CD8-positive, alpha-beta memory T cell (primary cell): ENCODE results near the gene PAX7. TPM values are rescaled to one million over a fixed set of nuclear protein-coding genes. Genes with fewer than 3 reads are reported as not detected.

ENCODE experiments used
- CTCF ChIA-PET: fragments of 350-600 bp; sonication (Branson Sonifier 250); formaldehyde crosslinking; loops from one replicate; lab custom pipeline; 2021; ENCODE audit warnings: antibody characterized with exemption; lab: Charles Lee
- POLR2A ChIA-PET: fragments of 350-600 bp; sonication (Branson Sonifier 250); formaldehyde crosslinking; loops from one replicate; lab custom pipeline; 2021; ENCODE audit warnings: antibody characterized with exemption; lab: Charles Lee
- DNase-seq, 5 donors: peaks; one replicate each; pipeline versions ENCODE4 v3.0.0 to v3.0.0-alpha.2; 2020 to 2022; ENCODE audit warnings: mixed read lengths in 1 of 5
- H3K27ac ChIP-seq: one replicate; pipeline ENCODE4 v1.7.0; 2013; ENCODE audit warnings: low read depth, mild to moderate bottlenecking, low read length, moderate library complexity
- H3K27me3 ChIP-seq: 2 replicates; pipeline ENCODE4 v1.7.0; 2013; ENCODE audit warnings: low read length, mild to moderate bottlenecking; ENCODE audit not compliant: insufficient read depth, poor library complexity, severe bottlenecking
- H3K36me3 ChIP-seq: 2 replicates; pipeline ENCODE4 v1.7.0; 2013; ENCODE audit warnings: mild to moderate bottlenecking, low read length, moderate library complexity; ENCODE audit not compliant: insufficient read depth
- H3K4me1 ChIP-seq: 2 replicates; pipeline ENCODE4 v1.7.0; 2013; ENCODE audit warnings: mild to moderate bottlenecking, low read length, moderate library complexity; ENCODE audit not compliant: insufficient read depth
- H3K4me3 ChIP-seq: 2 replicates; pipeline ENCODE4 v1.7.0; 2013; ENCODE audit warnings: mild to moderate bottlenecking, low read length
- H3K9me3 ChIP-seq: 2 replicates; pipeline ENCODE4 v1.7.0; 2013; ENCODE audit warnings: mild to moderate bottlenecking, low read length
- H3K27ac Mint-ChIP-seq, 8 donors: one replicate each; pipeline ENCODE4 v1.8.0; 2020 to 2021; ENCODE audit warnings: mixed read lengths in 8 of 8, mild to moderate bottlenecking in 6 of 8, inconsistent platforms in 3 of 8, moderate library complexity in 3 of 8
- H3K27me3 Mint-ChIP-seq, 2 donors: one replicate each; pipeline ENCODE4 v1.8.0; 2020 to 2021; ENCODE audit warnings: mixed read lengths in 2 of 2, mild to moderate bottlenecking in 1 of 2, moderate library complexity in 1 of 2
- H3K36me3 Mint-ChIP-seq, 3 donors: one replicate each; pipeline ENCODE4 v1.8.0; 2020 to 2021; ENCODE audit warnings: mixed read lengths in 3 of 3, inconsistent platforms in 1 of 3, mild to moderate bottlenecking in 1 of 3
- H3K4me1 Mint-ChIP-seq, 3 donors: one replicate each; pipeline ENCODE4 v1.8.0; 2020 to 2021; ENCODE audit warnings: mixed read lengths in 3 of 3, inconsistent platforms in 1 of 3, mild to moderate bottlenecking in 1 of 3
- H3K4me3 Mint-ChIP-seq, 7 donors: one replicate each; pipeline ENCODE4 v1.8.0; 2020 to 2021; ENCODE audit warnings: mixed read lengths in 7 of 7, mild to moderate bottlenecking in 6 of 7, moderate library complexity in 4 of 7, inconsistent platforms in 2 of 7
- H3K9me3 Mint-ChIP-seq, 5 donors: one replicate each; pipeline ENCODE4 v1.8.0; 2020 to 2022; ENCODE audit warnings: mixed read lengths in 5 of 5, mild to moderate bottlenecking in 3 of 5, moderate library complexity in 2 of 5, inconsistent platforms in 1 of 5
- polyA plus RNA-seq: library from polyadenylated mRNA; unstranded; fragments of 300-500 nt; fragmentation: Illumina TruSeq; gene quantifications from one replicate; pipeline ENCODE4 v1.2.3, GENCODE V29; 2021
- total RNA-seq, 2 experiments: library from RNA; stranded (reverse); gene quantifications; one replicate each; pipeline ENCODE4 v1.2.3, GENCODE V29; 2021

Gene PAX7
- total and polyA plus RNA-seq, 3 experiments from 2014 or later, result not detected

DNA sequence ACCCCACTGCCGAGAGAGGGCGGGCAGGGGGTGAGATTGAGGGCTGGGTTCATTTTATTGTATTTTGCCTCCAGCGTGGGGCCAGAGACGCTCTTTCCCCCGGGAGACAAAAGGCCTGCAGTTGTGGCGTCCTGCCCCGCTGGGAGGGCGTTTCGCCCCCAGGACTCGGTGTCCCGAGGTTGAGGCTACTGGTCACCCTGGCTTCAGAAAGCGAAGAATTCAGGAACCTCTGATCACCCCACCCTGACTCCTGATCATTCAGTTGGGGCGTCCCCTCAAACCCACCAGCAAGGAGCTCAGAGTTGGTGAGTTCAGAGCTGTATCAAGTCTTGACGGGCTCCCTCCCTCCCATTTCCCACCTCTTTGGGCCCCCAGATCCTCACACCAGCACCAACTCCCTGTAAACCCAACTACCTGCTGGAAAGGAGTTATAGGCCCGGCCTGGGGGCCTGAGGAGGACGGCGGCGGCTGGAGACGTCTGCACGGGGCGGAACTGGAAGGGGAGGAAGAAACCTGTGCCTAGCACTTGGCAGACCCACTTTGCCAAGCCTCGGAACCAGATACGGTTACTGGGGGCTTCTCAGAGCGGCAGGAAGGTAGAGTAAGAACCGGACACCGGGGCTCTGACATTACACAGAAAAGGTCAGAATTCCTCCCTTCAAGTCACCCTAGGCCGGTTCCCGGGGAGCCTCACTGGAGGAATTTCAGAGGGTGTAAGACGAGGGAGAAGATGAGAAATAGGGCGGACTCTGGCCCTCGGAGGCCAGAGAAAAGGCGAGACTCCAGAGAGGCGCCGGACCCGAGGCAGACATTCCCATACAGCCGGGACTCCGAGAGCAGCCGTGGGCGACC is 761 bp upstream of the PAX7 start:
- no peak overlapping the region for H3K27ac Mint-ChIP-seq
- ChIA-PET POLR2A (no interaction called here), CTCF (no interaction called here)
- Histone ChIP-seq H3K4me3 (no peak overlapping the region), H3K9me3 (no peaks in the 10 kb centered on the region), H3K27ac (no peak overlapping the region), H3K27me3 (peaks cover 47% of the 10 kb centered on the region), H3K36me3 (no peaks in the 10 kb centered on the region), H3K4me1 (no peaks in the 10 kb centered on the region)
- DNase-seq, result no peak
- H3K4me3 Mint-ChIP-seq, result no peak overlapping the region
- peaks cover 0 to 8% (median 3%) of the 10 kb centered on the region in 3 donors for H3K4me1 Mint-ChIP-seq
- no peaks in the 10 kb centered on the region for H3K36me3 Mint-ChIP-seq
- no peaks in the 10 kb centered on the region for H3K9me3 Mint-ChIP-seq
- peaks cover 68 to 82% of the 10 kb centered on the region in 2 donors for H3K27me3 Mint-ChIP-seq

DNA sequence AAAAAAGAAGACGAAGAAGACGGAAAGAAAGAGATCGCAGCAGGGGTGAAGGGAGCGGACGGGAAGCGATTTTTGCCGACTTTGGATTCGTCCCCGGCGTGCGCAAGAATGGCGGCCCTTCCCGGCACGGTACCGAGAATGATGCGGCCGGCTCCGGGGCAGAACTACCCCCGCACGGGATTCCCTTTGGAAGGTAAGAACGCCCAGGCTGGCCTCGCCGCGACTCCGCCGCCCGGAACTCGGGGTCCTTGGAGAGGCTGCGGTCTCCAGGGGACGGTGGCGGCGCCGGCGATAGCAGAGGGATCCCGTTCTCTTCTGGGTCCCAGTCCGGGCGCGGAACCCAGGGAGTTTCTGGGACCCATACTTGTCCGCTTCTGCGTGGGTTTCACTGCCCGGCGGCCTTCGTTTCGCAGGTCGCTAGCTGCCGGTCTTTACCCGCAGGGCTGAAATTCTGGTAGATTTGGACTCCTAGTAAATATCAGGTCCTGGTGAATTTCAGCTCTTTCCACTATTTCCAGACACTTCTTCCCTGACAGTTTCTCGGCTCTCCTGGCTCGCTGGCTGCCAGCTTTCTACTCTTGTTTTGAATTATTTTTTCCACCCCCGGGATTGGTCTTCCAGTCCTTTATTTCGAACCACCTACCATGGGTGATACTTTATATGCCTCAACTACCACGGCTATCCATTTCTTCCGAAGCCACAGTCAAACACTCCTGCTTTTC is 1.0 kb downstream of the PAX7 start:
- Histone ChIP-seq H3K36me3 (no peaks in the 10 kb centered on the region), H3K4me3 (no peak overlapping the region), H3K9me3 (no peaks in the 10 kb centered on the region), H3K27ac (no peak overlapping the region), H3K4me1 (no peaks in the 10 kb centered on the region), H3K27me3 (peaks cover 58% of the 10 kb centered on the region)
- no peak for DNase-seq
- Mint-ChIP-seq H3K27me3 (peaks cover 64 to 83% of the 10 kb centered on the region in 2 donors), H3K4me1 (peaks cover 3 to 9% (median 8%) of the 10 kb centered on the region in 3 donors), H3K36me3 (no peaks in the 10 kb centered on the region), H3K9me3 (peaks cover 0 to 2% (median 0%) of the 10 kb centered on the region in 5 donors), H3K4me3 (peak overlapping the region in 1 of 7 donors; percentile 68), H3K27ac (no peak overlapping the region)
- POLR2A ChIA-PET, result no interaction called here
- CTCF ChIA-PET, result no interaction called here

DNA sequence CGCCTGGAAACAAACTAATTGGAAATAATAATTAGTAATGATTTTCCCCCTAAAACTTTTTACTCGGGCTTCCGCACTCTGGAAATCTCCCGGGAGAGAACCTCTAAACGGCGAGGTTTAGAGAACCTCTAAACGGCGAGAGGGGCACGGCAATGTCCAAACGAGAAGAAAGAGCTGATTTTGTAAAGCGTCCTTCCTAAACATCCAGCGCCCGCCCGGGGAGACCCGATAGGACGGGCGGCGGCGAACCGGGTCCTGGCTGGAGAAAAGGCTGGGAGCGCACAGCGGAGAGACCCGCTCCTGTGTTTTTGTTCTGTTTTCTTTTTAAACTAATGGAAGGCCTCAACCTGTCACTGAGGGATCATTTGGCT is 1.6 kb downstream of the PAX7 start:
- no peak overlapping the region for H3K27ac Mint-ChIP-seq
- Histone ChIP-seq H3K4me1 (no peaks in the 10 kb centered on the region), H3K36me3 (no peaks in the 10 kb centered on the region), H3K27ac (no peak overlapping the region), H3K9me3 (no peaks in the 10 kb centered on the region), H3K4me3 (no peak overlapping the region), H3K27me3 (peaks cover 61% of the 10 kb centered on the region)
- H3K27me3 Mint-ChIP-seq, result peaks cover 67 to 85% of the 10 kb centered on the region in 2 donors
- H3K4me1 Mint-ChIP-seq, result peaks cover 3 to 9% (median 8%) of the 10 kb centered on the region in 3 donors
- POLR2A ChIA-PET, result no interaction called here
- peaks cover 0 to 2% (median 0%) of the 10 kb centered on the region in 5 donors for H3K9me3 Mint-ChIP-seq
- H3K4me3 Mint-ChIP-seq, result no peak overlapping the region
- no peaks in the 10 kb centered on the region for H3K36me3 Mint-ChIP-seq
- no peak for DNase-seq
- CTCF ChIA-PET, result no interaction called here

DNA sequence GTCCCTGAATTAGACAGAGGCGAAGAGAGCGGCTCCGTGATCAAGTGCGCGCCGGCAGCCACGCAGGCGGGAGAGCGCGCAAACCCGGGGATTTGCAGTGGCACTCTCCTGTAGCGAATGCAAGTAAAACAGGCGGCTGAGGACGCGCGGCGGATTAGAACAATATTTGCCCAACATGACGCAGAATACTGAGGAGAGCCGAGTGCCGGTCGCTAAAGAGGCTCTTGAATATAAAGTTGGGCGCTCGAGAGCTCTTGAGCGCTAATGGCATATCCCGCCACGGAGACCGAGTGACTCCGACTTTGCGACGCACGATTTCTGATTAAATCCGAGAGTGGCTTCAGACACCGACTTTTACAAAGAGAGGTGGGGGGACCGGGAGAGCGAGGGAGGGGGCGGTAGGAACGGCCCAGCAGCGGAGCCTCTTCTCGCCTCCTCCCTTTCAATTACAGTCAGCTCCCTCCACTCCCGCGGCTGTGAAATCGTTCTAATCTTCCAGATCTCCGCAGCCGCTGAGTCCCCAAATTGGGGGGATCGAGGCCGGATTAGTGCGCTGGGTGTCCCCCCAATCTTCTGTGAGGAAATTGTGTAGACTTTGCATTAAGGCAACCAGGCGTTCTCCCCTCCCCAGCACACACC is 2.3 kb downstream of the PAX7 start:
- no peak overlapping the region for H3K4me3 Mint-ChIP-seq
- CTCF ChIA-PET, result no interaction called here
- H3K27me3 Mint-ChIP-seq, result peaks cover 68 to 85% of the 10 kb centered on the region in 2 donors
- H3K9me3 Mint-ChIP-seq, result peaks cover 0 to 2% (median 0%) of the 10 kb centered on the region in 5 donors
- H3K36me3 Mint-ChIP-seq, result no peaks in the 10 kb centered on the region
- H3K27me3 ChIP-seq, result peaks cover 68% of the 10 kb centered on the region
- H3K27ac Mint-ChIP-seq, result no peak overlapping the region
- H3K27ac ChIP-seq, result no peak overlapping the region
- peaks cover 3 to 9% (median 8%) of the 10 kb centered on the region in 3 donors for H3K4me1 Mint-ChIP-seq
- no peaks in the 10 kb centered on the region for H3K4me1 ChIP-seq
- H3K36me3 ChIP-seq, result no peaks in the 10 kb centered on the region
- no peaks in the 10 kb centered on the region for H3K9me3 ChIP-seq
- DNase-seq, result no peak
- H3K4me3 ChIP-seq, result no peak overlapping the region
- POLR2A ChIA-PET, result no interaction called here

DNA sequence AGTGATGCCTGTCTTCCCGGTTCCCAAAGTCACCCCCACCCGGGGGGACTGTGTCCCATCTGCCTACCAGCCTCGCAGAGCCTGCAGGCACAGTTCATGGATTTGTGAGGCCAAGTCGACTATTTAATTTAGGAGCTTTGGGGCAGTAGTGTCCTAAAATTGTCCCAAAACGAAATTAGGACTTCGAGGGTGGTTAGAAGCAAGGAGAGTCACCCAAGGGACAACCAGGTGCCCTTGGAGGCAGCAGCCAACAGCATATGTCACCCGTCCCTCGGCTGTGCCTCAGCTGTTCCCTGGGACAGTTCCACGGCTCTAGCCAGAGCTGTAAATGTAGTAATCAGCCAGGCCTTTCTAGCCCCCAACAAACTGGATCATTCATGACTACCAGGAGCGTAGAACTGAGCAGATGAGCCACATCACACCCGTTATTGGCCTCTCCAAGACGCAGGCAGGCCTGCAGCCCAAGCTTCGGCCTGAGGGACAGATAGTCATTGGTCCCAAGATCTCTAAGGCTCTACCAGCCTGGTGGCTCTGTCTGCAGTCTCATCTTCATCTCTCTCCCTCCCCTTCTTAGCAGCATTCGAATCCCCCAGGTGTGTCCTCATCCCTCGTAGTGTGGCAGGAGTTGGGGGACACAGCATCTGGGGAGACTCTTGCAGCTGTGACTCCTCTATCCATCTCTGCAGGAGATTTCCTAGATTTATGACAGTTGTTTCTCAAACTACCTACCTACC is 2.9 kb downstream of the PAX7 start:
- Mint-ChIP-seq H3K4me3 (no peak overlapping the region), H3K4me1 (peaks cover 3 to 9% (median 8%) of the 10 kb centered on the region in 3 donors), H3K27me3 (peaks cover 70 to 85% of the 10 kb centered on the region in 2 donors), H3K36me3 (no peaks in the 10 kb centered on the region), H3K27ac (peak overlapping the region in 2 of 8 donors; percentile 43 to 52), H3K9me3 (peaks cover 0 to 2% (median 0%) of the 10 kb centered on the region in 5 donors)
- ChIA-PET POLR2A (no interaction called here), CTCF (no interaction called here)
- Histone ChIP-seq H3K27me3 (peaks cover 75% of the 10 kb centered on the region), H3K36me3 (no peaks in the 10 kb centered on the region), H3K9me3 (no peaks in the 10 kb centered on the region), H3K4me1 (no peaks in the 10 kb centered on the region), H3K4me3 (no peak overlapping the region), H3K27ac (no peak overlapping the region)
- DNase-seq, result no peak

DNA sequence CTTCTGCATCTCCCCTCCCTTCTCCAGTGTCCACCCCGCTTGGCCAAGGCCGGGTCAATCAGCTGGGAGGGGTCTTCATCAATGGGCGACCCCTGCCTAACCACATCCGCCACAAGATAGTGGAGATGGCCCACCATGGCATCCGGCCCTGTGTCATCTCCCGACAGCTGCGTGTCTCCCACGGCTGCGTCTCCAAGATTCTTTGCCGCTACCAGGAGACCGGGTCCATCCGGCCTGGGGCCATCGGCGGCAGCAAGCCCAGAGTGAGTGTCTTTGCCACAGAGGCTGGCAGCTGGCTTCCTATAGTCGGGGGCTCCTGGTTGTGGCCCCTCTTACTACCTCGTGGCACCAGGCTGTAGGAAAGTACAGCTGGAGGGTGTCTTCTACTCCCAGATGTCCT is 3.6 kb downstream of the PAX7 start:
- Histone ChIP-seq H3K4me3 (no peak overlapping the region), H3K36me3 (no peaks in the 10 kb centered on the region), H3K27ac (no peak overlapping the region), H3K27me3 (peaks cover 80% of the 10 kb centered on the region), H3K4me1 (no peaks in the 10 kb centered on the region), H3K9me3 (no peaks in the 10 kb centered on the region)
- Mint-ChIP-seq H3K27me3 (peaks cover 70 to 85% of the 10 kb centered on the region in 2 donors), H3K4me3 (peak overlapping the region in 1 of 7 donors; percentile 22), H3K36me3 (no peaks in the 10 kb centered on the region), H3K9me3 (peaks cover 0 to 2% (median 0%) of the 10 kb centered on the region in 5 donors), H3K27ac (peak overlapping the region in 1 of 8 donors; percentile 52), H3K4me1 (peaks cover 3 to 9% (median 9%) of the 10 kb centered on the region in 3 donors)
- no peak for DNase-seq
- ChIA-PET CTCF (no interaction called here), POLR2A (no interaction called here)

DNA sequence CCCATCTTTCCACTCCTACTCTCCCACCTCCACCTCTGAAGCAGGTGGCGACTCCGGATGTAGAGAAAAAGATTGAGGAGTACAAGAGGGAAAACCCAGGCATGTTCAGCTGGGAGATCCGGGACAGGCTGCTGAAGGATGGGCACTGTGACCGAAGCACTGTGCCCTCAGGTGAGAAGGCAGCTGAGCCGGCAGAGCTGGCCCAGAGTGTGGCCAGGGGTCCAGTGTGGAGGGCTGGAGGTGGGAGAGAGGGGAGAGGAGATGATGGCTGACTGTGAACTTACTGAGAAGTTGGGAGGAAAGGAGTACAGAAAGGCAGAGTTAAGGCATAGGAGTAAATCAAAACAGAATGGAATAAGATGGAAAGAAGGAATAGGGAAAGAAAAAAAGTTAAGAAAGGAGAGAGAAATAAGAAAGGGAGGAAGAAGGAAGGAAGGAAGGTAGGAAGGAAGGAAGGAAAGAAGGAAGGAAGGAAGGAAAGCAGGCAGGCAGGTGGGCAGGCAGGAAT is 4.5 kb downstream of the PAX7 start:
- H3K27ac Mint-ChIP-seq, result peak overlapping the region in 1 of 8 donors; percentile 74
- H3K4me3 ChIP-seq, result no peak overlapping the region
- POLR2A ChIA-PET, result no interaction called here

More for the DNA sequence above, 4.5 kb downstream of the PAX7 start:
- H3K9me3 Mint-ChIP-seq, result peaks cover 0 to 2% (median 0%) of the 10 kb centered on the region in 5 donors
- Histone ChIP-seq H3K9me3 (no peaks in the 10 kb centered on the region), H3K27me3 (peaks cover 79% of the 10 kb centered on the region), H3K4me1 (no peaks in the 10 kb centered on the region), H3K36me3 (no peaks in the 10 kb centered on the region), H3K27ac (no peak overlapping the region)
- H3K36me3 Mint-ChIP-seq, result no peaks in the 10 kb centered on the region
- no peak overlapping the region for H3K4me3 Mint-ChIP-seq
- CTCF ChIA-PET, result no interaction called here
- peaks cover 70 to 87% of the 10 kb centered on the region in 2 donors for H3K27me3 Mint-ChIP-seq
- peaks cover 5 to 17% (median 9%) of the 10 kb centered on the region in 3 donors for H3K4me1 Mint-ChIP-seq
- DNase-seq, result no peak
